ENCODE results near the gene FOLR2.

Gene FOLR2

DNA sequence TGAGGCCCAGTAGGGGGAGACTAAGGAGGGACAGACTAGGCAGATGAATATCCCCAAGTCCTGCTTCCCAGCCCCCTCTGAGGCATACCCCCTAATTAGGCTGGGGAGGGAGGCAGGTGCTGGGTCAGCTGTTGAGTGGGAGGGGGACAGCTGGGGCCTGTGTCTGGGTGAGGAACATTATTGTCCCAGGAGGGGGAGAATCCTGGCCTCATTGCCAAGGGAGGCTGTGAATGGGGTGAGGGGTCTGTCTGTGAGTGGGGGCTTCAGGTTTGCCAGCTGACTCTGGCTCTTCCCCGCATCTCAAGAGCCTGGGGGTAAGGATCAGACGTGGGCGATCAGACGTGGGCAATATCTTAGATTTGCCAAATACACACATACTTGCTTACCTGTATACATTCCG is 10.1 kb downstream of the FOLR2 start:
- intact Hi-C loops (cut with DNase I): loop anchor here (10.0 kb wide), 1 partner anchor 188 kb away; no protein-coding TSS in a partner anchor
- peak in 8 of 42 donors; percentile 2 to 26 (median 10) for DNase-seq

DNA sequence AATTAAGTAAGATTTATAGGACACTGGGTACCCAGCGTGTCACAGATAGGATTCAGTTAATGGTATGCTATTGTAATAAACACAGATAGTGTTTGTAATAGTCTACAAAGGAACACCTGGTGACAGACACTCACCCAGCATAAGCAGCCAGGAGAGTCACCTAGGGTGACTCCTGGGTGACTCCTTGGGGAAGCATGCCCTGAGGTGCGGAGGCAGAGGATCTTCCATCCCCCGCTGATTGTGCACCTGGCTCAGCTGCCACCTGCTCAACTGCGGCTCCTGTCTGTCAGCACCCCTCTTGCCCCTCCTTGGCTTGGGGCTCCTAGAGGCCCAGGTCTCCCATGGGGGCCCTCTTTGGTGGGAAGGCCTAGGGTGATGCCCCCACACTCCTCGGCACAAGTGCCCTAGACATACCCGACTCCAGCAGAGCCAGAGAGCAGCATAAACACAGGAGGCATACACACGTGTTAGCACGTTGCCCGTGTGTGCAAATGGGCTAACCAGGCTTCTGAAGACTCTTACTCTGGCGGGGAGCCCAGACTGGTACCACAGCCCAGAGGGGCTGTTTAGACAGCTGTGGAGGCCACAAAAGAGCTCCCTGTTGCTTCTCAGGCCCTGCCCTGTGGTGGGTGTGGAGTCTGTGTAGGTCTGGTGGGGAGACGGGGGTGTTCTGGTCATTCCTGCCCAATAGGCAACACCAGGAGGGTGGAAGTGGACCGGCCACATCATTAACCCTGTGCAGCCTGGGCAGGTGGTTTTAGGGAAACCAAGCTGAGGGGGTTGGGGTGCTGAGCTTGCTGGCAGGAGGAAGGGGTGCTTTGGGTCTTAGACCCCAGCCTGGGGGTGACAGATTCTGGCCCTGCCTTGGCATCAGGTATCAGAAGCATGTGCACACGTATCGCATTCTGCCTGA is 11.0 kb downstream of the FOLR2 start:
- DNase-seq: peak in 37 of 42 donors; percentile 37 to 84 (median 62)
- intact Hi-C loops (cut with DNase I): loop anchor here (10.0 kb wide), 1 partner anchor 187 kb away; no protein-coding TSS in a partner anchor

DNA sequence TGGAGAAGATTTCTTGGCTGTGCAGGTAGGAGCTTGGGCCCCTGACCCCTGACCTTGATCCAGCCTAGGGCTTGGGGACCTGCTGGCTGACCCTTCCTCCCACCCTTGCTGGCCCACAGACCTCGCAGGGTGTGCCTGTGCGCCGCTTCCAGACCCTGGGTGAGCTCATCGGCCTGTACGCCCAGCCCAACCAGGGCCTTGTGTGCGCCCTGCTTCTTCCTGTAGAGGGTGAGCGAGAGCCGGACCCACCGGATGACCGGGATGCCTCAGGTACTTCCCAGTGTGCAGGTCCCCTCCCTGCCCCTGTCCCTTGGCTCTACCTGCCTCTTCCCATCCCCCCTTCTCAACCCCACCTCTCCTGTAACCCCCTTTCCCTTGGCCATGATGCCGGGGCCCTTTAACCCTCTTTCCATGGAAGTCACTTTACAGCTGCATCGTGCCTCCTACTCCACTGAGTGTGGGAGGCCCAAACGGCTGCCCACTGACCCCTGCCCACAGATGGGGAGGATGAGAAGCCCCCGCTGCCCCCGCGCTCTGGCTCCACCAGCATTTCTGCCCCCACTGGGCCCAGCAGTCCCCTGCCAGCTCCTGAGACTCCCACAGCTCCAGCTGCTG is 11.7 kb downstream of the FOLR2 start:
- intact Hi-C loops (cut with DNase I): loop anchor here (10.0 kb wide), 1 partner anchor 186 kb away; no protein-coding TSS in a partner anchor
- peak in 6 of 42 donors; percentile 7 to 42 (median 27) for DNase-seq

DNA sequence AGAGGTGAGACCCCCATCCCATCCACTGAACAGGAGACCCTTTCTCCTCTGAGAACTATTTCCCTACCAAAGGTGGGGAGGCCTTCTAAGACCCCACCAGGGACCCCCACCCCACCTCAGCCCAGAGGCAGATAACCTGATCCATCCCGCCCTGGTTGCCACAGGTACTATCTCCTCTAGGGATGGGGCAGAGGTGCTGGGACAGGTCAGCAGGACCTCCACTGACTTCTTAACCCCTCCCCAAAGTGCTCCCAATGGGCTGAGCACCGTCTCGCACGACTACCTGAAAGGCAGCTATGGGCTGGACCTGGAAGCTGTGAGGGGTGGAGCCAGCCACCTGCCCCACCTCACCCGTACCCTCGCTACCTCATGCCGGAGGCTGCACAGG is 12.2 kb downstream of the FOLR2 start:
- DNase-seq: peak in 6 of 42 donors; percentile 9 to 37 (median 18)
- intact Hi-C loops (cut with DNase I): loop anchor here (10.0 kb wide), 1 partner anchor 186 kb away; no protein-coding TSS in a partner anchor

DNA sequence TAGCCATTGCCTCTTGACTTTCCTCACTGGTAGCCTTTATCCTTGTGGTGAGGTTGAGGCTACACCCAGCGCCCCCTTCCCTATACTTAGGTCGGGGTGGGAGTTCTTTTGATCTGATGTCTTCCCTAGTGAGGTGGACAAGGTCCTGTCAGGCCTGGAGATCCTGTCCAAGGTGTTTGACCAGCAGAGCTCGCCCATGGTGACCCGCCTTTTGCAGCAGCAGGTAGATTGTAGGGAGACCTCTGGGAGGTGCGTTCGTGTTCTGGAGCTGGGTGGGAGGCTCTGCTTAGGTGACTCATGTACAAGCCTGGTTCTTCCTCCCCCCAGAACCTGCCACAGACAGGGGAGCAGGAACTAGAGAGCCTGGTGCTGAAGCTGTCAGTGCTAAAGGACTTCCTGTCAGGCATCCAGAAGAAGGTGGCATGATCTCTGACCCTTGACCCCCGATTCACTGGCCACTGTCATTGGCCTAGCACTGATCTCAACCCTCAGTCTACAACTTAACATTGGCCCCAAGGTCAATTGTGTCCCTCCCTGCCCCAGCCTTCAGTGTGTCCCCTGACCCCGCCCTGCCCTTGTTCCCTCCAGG is 12.8 kb downstream of the FOLR2 start:
- intact Hi-C loops (cut with DNase I): loop anchor here (10.0 kb wide), 1 partner anchor 185 kb away; no protein-coding TSS in a partner anchor
- DNase-seq: peak in 30 of 42 donors; percentile 24 to 91 (median 64)

DNA sequence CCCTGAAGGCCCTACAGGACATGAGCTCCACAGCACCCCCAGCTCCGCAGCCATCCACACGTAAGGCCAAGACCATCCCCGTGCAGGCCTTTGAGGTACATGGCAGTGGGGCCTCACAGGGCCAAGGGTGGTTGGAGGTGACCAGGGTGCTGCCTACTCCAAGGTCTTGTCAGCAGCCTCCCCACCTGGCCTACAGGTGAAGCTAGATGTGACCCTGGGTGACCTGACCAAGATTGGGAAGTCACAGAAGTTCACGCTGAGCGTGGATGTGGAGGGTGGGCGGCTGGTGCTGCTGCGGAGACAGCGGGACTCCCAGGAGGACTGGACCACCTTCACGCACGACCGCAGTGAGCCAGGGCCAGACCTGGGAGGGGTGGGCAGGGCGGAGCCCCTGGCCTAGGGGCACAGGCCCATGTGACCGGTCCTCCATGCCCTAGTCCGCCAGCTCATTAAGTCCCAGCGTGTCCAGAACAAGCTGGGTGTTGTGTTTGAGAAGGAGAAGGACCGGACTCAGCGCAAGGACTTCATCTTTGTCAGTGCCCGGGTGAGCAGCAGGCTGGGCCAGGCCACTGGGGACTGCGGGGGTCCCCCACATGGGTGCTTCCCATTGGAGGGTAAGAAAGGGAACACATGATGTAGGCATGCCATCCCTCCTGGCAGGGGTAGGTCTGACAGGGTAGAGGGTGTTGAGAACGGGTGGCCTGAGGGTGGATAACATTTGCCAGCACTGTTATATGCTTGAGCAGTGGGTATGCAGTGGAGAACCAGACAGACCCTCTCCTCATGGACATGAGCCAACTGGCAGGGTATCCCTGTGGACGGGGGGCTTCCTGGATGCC is 13.6 kb downstream of the FOLR2 start:
- intact Hi-C loops (cut with DNase I): loop anchor here (10.0 kb wide), 1 partner anchor 185 kb away; no protein-coding TSS in a partner anchor
- peak in 6 of 42 donors; percentile 5 to 38 (median 28) for DNase-seq

DNA sequence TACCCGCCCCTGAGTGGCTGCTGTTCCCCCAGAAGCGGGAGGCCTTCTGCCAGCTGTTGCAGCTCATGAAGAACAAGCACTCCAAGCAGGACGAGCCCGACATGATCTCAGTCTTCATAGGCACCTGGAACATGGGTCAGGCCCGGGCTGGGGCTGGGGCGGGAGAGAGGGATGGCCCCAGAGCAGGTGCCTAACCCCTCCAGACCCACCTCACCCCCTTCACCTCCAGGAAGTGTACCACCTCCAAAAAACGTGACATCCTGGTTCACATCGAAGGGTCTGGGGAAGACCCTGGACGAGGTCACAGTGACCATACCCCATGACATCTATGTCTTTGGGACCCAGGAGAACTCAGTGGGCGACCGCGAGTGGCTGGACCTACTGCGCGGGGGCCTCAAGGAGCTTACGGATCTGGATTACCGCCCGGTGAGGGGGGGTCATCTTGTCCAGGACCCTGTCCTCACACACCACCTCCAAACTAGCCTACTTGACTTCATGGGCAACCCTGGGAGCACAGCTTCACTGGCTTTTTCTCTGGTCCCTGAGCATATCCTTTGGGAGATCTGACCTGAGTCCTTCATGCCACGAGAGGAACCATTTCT is 14.3 kb downstream of the FOLR2 start:
- intact Hi-C loops (cut with DNase I): no loop called here

DNA sequence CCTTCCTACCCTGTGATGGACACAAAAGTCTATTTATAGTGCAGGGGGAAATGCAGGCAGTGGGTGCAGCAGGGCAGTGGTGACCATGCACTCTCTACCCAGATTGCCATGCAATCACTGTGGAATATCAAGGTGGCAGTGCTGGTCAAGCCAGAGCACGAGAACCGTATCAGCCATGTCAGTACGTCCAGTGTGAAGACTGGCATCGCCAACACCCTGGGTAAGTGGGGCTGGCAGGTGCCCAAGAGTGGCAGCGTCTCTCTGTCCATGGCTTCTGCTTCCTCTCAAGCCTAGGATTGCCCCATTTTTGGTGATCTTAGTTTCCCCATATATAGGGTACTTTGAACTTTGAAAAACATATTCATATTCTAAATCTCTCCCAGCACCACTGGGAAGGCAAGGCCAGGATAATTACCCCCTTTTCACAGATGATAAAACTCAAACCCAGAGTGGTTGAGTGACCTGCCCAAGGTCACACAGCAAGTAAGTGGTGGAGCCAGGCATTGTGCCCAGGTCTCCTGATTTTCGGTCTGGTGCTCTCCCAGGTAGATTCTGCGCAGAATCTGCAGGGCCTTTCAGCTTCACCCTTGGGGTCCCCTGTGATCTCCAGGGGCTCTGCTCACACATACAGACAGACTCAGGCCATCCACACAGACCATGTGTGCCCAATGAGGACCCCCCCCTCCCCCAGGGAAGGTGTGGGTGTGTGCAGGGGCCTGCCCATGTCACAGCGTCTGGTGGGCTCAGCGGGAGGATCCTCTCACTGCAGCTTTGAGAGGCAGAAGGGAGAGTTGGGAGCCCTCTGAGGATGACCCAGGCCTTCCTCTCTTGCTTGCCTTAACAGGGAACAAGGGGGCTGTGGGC is 15.0 kb downstream of the FOLR2 start:
- DNase-seq: peak in 5 of 42 donors; percentile 9 to 43 (median 29)
- intact Hi-C loops (cut with DNase I): no loop called here

More for the DNA sequence above, 14.3 kb downstream of the FOLR2 start:
- DNase-seq: peak in 3 of 42 donors; percentile 18 to 32 (median 22)

DNA sequence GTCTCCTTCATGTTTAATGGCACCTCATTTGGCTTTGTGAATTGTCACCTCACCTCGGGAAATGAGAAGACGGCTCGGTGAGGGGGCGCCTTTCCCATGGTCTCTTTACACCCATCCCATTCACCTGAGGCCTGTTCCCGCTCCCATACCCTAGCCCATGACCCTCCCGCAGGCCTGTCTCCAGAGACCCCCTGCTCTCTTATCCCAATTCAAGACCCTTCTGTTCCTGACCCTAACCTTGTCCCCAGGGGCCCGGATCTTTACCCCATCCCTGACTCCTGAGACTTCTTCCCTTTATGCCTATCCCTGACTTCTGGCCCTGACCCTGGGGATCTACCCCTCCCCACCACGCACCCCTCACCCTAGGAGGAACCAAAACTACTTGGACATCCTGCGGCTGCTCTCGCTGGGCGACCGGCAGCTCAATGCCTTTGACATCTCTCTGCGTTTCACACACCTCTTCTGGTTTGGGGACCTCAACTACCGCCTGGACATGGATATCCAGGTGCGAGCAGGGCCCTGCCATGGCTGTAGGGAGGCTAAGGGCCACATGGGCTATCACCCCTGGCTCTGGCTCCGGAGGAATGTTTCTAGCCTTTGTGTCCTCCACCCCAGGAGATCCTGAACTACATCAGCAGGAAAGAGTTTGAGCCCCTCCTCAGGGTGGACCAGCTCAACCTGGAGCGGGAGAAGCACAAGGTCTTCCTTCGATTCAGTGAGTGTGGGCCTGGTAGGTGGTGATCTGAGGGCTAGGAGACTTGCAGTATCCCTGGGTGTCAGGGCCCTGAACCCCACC is 15.9 kb downstream of the FOLR2 start:
- intact Hi-C loops (cut with DNase I): no loop called here

DNA sequence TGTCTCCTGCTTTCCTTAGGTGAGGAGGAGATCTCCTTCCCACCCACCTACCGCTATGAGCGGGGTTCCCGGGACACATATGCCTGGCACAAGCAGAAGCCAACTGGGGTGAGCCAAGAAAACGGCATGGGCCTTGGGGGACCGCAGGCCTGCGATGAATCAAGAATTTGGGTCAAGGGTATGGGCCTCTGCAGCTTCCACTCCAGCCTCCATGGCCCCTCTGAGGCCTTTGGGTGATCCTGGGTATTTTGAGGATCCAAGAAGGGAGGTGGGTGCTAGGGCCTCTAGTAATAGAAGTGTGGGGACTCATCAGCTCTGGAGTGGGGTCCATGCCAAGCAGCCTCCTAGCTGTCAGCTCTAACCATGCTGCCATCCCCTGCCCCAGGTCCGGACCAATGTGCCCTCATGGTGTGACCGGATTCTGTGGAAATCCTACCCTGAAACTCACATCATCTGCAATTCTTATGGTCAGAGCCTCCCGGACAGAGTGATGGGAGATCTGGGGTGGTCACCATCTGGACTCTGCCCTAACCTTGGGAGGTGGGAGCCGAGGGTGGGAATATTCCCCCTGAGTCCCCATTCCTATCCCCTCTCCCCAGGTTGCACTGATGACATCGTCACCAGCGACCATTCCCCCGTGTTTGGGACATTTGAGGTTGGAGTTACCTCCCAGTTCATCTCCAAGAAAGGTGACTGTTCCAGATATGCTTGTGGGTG is 16.6 kb downstream of the FOLR2 start:
- intact Hi-C loops (cut with DNase I): no loop called here
- DNase-seq: peak in 5 of 42 donors; percentile 8 to 31 (median 19)

More for the DNA sequence above, 15.9 kb downstream of the FOLR2 start:
- DNase-seq: peak in 4 of 42 donors; percentile 5 to 37 (median 20)

DNA sequence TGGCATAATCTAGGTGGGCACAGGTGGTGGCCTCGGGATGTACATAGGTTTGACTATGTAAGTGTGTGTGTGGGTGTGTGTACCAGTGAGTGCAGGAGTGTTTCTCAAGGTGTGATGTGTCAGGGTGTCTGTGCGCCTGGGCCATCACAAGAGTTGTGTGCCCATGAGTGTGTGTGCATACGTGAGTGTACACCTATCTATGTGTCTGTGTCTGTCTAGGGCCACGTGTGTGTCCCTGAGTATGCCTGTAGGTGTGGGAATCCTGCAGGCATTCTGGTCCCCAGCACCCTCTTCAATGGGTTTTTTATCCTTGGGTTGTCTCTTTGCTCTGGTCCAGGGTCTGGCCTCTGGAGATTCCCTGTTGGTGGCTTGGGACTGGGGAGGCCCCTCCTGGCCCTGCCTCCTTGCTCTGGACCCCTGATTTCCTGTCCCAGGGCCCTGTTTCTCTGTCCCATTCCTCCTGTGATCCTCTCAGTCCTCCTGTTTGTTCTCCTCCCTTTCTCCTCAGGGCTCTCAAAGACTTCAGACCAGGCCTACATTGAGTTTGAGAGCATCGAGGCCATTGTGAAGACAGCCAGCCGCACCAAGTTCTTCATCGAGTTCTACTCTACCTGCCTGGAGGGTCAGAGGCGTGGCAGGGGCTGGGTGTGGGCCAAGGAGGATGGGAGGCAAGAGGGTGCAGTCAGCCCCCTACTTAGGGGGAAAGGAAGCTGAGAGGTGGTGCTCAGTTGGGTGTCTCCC is 17.3 kb downstream of the FOLR2 start:
- intact Hi-C loops (cut with DNase I): no loop called here
- peak in 7 of 42 donors; percentile 3 to 31 (median 13) for DNase-seq

DNA sequence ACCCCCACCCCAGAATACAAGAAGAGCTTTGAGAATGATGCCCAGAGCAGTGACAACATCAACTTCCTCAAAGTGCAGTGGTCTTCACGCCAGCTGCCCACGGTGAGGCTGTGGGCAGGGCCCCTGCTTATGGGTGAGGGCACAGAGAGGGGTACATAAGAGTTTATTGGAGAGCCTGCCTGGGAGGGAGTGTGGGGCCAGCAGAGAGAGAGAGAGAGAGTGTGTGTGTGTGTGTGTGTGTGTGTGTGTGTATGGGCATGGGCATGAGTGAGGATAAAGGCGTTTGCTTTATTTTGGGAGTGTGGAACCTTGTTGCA is 17.9 kb downstream of the FOLR2 start:
- intact Hi-C loops (cut with DNase I): no loop called here
- DNase-seq: peak in 5 of 42 donors; percentile 1 to 18 (median 4)

DNA sequence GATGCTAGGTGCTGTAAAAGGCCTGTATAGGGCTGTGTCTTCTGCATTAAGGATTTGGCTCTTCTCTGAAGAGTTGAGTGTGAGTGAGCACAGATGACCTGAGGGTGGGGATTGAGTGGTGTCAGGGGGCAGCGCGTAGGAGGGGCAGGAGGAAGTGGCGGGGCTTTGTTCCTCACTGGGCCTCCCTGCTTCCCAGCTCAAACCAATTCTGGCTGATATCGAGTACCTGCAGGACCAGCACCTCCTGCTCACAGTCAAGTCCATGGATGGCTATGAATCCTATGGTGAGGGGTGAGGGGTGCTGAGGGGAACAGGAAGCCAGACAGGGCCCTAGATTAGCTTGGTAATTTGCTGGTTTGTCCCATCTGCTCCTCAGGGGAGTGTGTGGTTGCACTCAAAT is 18.3 kb downstream of the FOLR2 start:
- DNase-seq: peak in 5 of 42 donors; percentile 2 to 25 (median 8)
- intact Hi-C loops (cut with DNase I): no loop called here

DNA sequence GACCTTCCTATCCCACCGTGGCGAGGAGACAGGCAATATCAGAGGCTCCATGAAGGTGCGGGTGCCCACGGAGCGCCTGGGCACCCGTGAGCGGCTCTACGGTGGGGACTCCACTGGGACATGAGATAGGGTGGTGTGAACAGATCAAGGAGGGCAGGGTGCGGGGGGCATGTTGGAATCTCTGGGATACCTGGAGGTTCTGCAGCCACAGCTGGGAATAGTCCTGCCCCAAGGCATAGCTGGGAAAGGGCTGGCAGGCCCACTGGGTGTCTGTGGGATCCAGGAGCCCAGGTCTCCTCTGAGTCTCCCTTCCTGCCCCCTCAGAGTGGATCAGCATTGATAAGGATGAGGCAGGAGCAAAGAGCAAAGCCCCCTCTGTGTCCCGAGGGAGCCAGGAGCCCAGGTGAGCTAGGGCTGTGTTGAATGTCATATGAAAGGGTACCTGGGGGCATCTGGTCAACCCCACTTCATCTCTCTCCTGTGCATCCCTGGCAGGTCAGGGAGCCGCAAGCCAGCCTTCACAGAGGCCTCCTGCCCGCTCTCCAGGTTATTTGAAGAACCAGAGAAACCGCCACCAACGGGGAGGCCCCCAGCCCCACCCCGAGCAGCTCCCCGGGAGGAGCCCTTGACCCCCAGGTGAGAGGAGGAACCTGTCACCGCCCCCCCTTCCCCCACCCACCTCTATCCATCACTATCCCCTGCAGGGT is 18.9 kb downstream of the FOLR2 start:
- peak in 4 of 42 donors; percentile 5 to 31 (median 25) for DNase-seq
- intact Hi-C loops (cut with DNase I): no loop called here
